ENCODE results near the gene RAB7A. TPM values are rescaled to one million over a fixed set of nuclear protein-coding genes. Genes with fewer than 3 reads are reported as not detected.
"Not testable (repeated sequence)": the region's sequence is repeated elsewhere in the genome, so short reads cannot be mapped to it uniquely, and the experiment has no call there.

Gene RAB7A
- total and polyA plus RNA-seq, 4 experiments from 2014 or later = 141 to 269 (median 168) TPM

DNA sequence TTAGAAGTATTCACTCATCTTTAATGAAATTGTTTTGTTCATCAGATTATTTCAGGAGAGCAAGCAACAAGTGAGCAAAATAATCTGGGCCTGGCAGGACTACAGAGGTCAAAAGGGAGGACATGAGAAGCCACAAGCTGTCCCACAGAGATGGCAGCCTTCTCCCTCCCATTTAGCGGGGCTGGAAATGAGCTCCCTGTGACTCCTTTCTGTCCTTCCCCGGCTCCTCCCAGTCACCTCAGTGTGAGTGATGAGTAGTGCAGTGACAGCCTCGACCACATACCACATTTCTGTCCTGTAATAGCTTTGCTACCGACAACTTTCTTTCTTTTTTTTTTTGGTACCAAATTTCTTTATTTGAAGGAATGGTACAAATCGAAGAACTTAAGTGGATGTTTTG is 38.0 kb downstream of the RAB7A start:
- Histone ChIP-seq H3K36me3 (ENCODE audit: insufficient read depth, low read length) (no peaks in the 10 kb centered on the region), H3K27me3 (ENCODE audit: insufficient read depth, low read length) (no peaks in the 10 kb centered on the region), H3K27ac (ENCODE audit: low read depth, low read length) (no peak overlapping the region), H3K4me3 (ENCODE audit: low read length in 2 of 2) (no peak overlapping the region), H3K9me3 (ENCODE audit: control insufficient read depth in 1 of 2, low read length in 2 of 2) (no peaks in the 10 kb centered on the region), H3K4me1 (ENCODE audit: insufficient read depth, low read length) (peaks cover 50% of the 10 kb centered on the region)
- H3K27me3 Mint-ChIP-seq = no peaks in the 10 kb centered on the region
- peak overlapping the region in 1 of 8 donors; percentile 26 for H3K4me3 Mint-ChIP-seq
- CTCF ChIA-PET (ENCODE audit: partially characterized antibody) = no interaction called here
- POLR2A ChIA-PET (ENCODE audit: partially characterized antibody) = no interaction called here
- peaks cover 16 to 23% of the 10 kb centered on the region in 2 donors for H3K36me3 Mint-ChIP-seq
- DNase-seq = no peak
- peak overlapping the region in 4 of 7 donors; percentile 7 to 67 (median 22) for H3K27ac Mint-ChIP-seq
- peaks cover 59 to 91% (median 76%) of the 10 kb centered on the region in 4 donors for H3K4me1 Mint-ChIP-seq
- H3K9me3 Mint-ChIP-seq = no peaks in the 10 kb centered on the region
- intact Hi-C loops (cut with micrococcal nuclease) = no loop called here

DNA sequence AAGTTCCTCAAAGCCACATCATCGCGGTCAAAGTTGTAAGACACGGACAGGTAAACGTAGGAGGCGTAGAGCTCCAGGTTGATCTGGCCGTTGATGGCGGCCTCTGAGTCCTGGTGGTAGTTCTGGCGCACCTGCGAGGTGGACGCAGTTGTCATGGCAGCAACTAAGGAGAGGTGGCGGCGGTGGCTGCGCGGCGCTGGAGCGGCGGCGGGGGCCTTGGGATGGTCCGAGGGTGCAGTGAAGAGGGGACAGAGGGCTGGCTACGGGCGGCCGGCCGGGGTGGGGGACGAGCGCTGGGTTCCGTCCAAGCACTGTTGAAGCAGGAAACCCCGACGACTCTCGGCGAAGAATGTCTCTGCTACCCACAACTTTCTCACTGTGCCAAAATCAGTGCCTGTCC is 38.9 kb downstream of the RAB7A start:
- H3K4me1 ChIP-seq (ENCODE audit: insufficient read depth, low read length) = peaks cover 55% of the 10 kb centered on the region
- H3K4me3 Mint-ChIP-seq = no peak overlapping the region
- no peak overlapping the region for H3K4me3 ChIP-seq (ENCODE audit: low read length in 2 of 2)
- H3K9me3 Mint-ChIP-seq = no peaks in the 10 kb centered on the region
- H3K27ac Mint-ChIP-seq = peak overlapping the region in 1 of 7 donors; percentile 50
- H3K36me3 Mint-ChIP-seq = peaks cover 16 to 23% of the 10 kb centered on the region in 2 donors
- no peaks in the 10 kb centered on the region for H3K27me3 Mint-ChIP-seq
- intact Hi-C loops (cut with micrococcal nuclease) = no loop called here
- no peaks in the 10 kb centered on the region for H3K27me3 ChIP-seq (ENCODE audit: insufficient read depth, low read length)
- H3K36me3 ChIP-seq (ENCODE audit: insufficient read depth, low read length) = no peaks in the 10 kb centered on the region
- ChIA-PET CTCF (ENCODE audit: partially characterized antibody) (no interaction called here), POLR2A (ENCODE audit: partially characterized antibody) (no interaction called here)
- no peaks in the 10 kb centered on the region for H3K9me3 ChIP-seq (ENCODE audit: control insufficient read depth in 1 of 2, low read length in 2 of 2)
- H3K27ac ChIP-seq (ENCODE audit: low read depth, low read length) = no peak overlapping the region
- no peak for DNase-seq
- H3K4me1 Mint-ChIP-seq = peaks cover 59 to 91% (median 76%) of the 10 kb centered on the region in 4 donors

DNA sequence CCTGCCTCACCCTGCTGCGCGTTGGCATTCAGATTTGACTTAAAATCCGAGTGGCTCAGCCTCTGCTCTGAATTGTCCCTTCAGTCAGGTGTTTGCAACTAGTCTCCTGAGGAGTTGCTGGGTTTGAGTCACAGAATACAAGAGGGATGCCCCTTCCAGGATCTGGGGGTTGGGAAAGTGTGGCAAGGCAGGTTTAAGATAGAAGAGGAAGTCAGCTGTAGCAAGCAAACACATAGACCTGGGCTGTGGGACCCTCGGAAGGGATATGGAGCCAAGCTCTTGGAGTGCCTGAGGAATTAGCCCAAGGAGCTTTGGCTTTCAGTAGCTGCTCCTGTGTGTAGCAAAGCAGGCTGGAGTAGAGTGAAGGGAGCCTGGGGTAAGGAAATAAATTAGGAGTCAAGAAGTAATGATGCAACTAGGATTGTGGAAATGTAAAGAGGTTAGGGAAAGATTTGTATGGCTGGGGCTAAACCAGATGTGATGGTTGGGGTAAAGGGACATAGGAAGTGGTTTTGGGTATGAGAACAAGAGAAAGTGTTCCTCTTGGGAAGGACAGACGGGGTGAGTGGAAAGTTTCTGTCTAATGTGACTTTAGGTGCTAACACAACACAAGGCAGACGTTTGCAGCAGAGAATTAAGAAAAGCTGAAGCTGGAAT is 41.2 kb downstream of the RAB7A start:
- peaks cover 54% of the 10 kb centered on the region for H3K4me1 ChIP-seq (ENCODE audit: insufficient read depth, low read length)
- DNase-seq = no peak
- ChIA-PET CTCF (ENCODE audit: partially characterized antibody) (interaction anchor here (2.4 to 3.0 kb wide), 2 partner anchors 28 to 87 kb away, joined by 10 read pairs; no protein-coding TSS in a partner anchor), POLR2A (ENCODE audit: partially characterized antibody) (interaction anchor here (1.2 kb wide), 1 partner anchor 20 kb away, joined by 3 read pairs; no protein-coding TSS in a partner anchor)
- H3K27ac Mint-ChIP-seq = peak overlapping the region in 5 of 7 donors; percentile 9 to 72 (median 18)
- no peak overlapping the region for H3K4me3 ChIP-seq (ENCODE audit: low read length in 2 of 2)
- H3K27me3 ChIP-seq (ENCODE audit: insufficient read depth, low read length) = no peaks in the 10 kb centered on the region
- peaks cover 58 to 96% (median 74%) of the 10 kb centered on the region in 4 donors for H3K4me1 Mint-ChIP-seq
- H3K9me3 Mint-ChIP-seq = no peaks in the 10 kb centered on the region
- H3K27ac ChIP-seq (ENCODE audit: low read depth, low read length) = no peak overlapping the region
- H3K4me3 Mint-ChIP-seq = peak overlapping the region in 5 of 8 donors; percentile 16 to 69 (median 57)
- H3K36me3 Mint-ChIP-seq = peaks cover 18 to 31% of the 10 kb centered on the region in 2 donors
- H3K36me3 ChIP-seq (ENCODE audit: insufficient read depth, low read length) = no peaks in the 10 kb centered on the region
- H3K9me3 ChIP-seq (ENCODE audit: control insufficient read depth in 1 of 2, low read length in 2 of 2) = no peaks in the 10 kb centered on the region
- no peaks in the 10 kb centered on the region for H3K27me3 Mint-ChIP-seq
- intact Hi-C loops (cut with micrococcal nuclease) = no loop called here

DNA sequence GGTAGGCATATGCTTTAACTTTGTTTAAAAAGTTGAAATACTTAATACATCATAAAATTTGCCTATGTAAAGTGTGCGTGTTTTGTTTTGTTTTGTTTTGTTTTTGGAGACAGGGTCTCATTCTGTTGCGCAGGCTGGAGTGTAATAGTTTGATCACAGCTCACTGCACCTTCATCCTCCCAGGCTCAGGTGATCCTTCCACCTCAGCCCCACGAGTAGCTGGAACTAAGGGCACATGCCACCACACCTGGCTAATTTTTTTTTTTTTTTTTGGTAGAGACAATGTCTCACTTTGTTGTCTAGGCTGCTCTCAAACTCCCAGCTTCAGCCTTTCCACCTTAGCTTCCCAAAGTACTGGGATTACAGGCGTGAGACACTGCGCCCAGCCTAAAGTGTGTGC is 42.5 kb downstream of the RAB7A start:
- ChIA-PET POLR2A (ENCODE audit: partially characterized antibody) (no interaction called here), CTCF (ENCODE audit: partially characterized antibody) (interaction anchor here (0.7 to 3.0 kb wide), 5 partner anchors 10 to 115 kb away, joined by 3 to 10 read pairs (median 4); no protein-coding TSS in a partner anchor)
- Mint-ChIP-seq H3K27me3 (no peaks in the 10 kb centered on the region), H3K9me3 (no peaks in the 10 kb centered on the region), H3K27ac (peak overlapping the region in 6 of 7 donors; percentile 2 to 84 (median 60)), H3K4me1 (peaks cover 56 to 92% (median 71%) of the 10 kb centered on the region in 4 donors), H3K36me3 (peaks cover 19 to 36% of the 10 kb centered on the region in 2 donors), H3K4me3 (peak overlapping the region in 4 of 8 donors; percentile 0 to 23 (median 18))
- intact Hi-C loops (cut with micrococcal nuclease) = no loop called here
- Histone ChIP-seq H3K36me3 (ENCODE audit: insufficient read depth, low read length) (no peaks in the 10 kb centered on the region), H3K4me1 (ENCODE audit: insufficient read depth, low read length) (peaks cover 54% of the 10 kb centered on the region), H3K9me3 (ENCODE audit: control insufficient read depth in 1 of 2, low read length in 2 of 2) (no peaks in the 10 kb centered on the region), H3K27me3 (ENCODE audit: insufficient read depth, low read length) (no peaks in the 10 kb centered on the region), H3K27ac (ENCODE audit: low read depth, low read length) (no peak overlapping the region), H3K4me3 (ENCODE audit: low read length in 2 of 2) (no peak overlapping the region)
- DNase-seq = no peak

DNA sequence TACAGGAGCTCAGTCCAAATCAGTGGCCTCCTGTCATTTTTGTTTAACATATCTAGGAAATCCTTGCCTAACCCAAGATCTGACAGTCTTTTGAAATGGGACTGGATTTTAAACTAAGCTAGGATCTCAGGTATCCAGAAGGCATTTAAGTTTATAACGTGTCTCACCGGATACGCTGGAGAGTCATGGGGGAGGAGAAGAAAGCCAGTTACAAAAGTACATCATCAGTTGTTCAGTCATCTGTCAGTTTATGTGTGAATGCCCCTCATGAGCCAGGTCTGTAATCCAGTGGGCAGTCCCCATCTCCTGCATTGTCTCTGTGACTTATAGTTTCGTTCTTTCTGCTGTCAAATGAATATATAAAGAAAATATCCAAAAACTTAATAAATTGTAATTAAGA is 44.4 kb downstream of the RAB7A start:
- Histone ChIP-seq H3K36me3 (ENCODE audit: insufficient read depth, low read length) (no peaks in the 10 kb centered on the region), H3K4me1 (ENCODE audit: insufficient read depth, low read length) (peaks cover 60% of the 10 kb centered on the region), H3K9me3 (ENCODE audit: control insufficient read depth in 1 of 2, low read length in 2 of 2) (no peaks in the 10 kb centered on the region), H3K27ac (ENCODE audit: low read depth, low read length) (no peak overlapping the region), H3K27me3 (ENCODE audit: insufficient read depth, low read length) (no peaks in the 10 kb centered on the region), H3K4me3 (ENCODE audit: low read length in 2 of 2) (no peak overlapping the region)
- intact Hi-C loops (cut with micrococcal nuclease) = no loop called here
- H3K27ac Mint-ChIP-seq = peak overlapping the region in 2 of 7 donors; percentile 39 to 69
- H3K4me3 Mint-ChIP-seq = peak overlapping the region in 1 of 8 donors; percentile 8
- ChIA-PET POLR2A (ENCODE audit: partially characterized antibody) (interaction anchor here (0.5 to 1.0 kb wide), 2 partner anchors 90 to 140 kb away, joined by 3 read pairs; no protein-coding TSS in a partner anchor), CTCF (ENCODE audit: partially characterized antibody) (interaction anchor here (1.0 kb wide), 1 partner anchor 90 kb away, joined by 4 read pairs; no protein-coding TSS in a partner anchor)
- no peaks in the 10 kb centered on the region for H3K27me3 Mint-ChIP-seq
- no peak for DNase-seq
- H3K9me3 Mint-ChIP-seq = no peaks in the 10 kb centered on the region
- peaks cover 51 to 83% (median 69%) of the 10 kb centered on the region in 4 donors for H3K4me1 Mint-ChIP-seq
- peaks cover 6 to 25% of the 10 kb centered on the region in 2 donors for H3K36me3 Mint-ChIP-seq

DNA sequence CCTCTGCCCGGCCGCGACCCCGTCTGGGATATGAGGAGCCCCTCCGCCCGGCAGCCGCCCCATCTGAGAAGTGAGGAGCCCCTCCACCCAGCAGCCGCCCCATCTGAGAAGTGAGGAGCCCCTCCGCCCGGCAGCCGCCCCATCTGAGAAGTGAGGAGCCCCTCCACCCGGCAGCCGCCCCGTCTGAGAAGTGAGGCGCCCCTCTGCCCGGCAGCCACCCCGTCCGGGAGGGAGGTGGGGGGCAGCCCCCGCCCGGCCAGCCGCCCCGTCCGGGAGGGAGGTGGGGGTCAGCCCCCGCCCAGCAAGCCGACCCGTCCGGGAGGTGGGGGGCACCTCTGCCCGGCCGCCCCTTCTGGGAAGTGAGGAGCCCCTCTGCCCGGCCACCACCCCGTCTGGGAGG is 47.2 kb downstream of the RAB7A start:
- DNase-seq; H3K27ac Mint-ChIP-seq; H3K4me3 Mint-ChIP-seq; POLR2A ChIA-PET (ENCODE audit: partially characterized antibody); H3K27me3 Mint-ChIP-seq; H3K36me3 ChIP-seq (ENCODE audit: insufficient read depth, low read length); H3K9me3 ChIP-seq (ENCODE audit: control insufficient read depth in 1 of 2, low read length in 2 of 2); CTCF ChIA-PET (ENCODE audit: partially characterized antibody); H3K4me3 ChIP-seq (ENCODE audit: low read length in 2 of 2); intact Hi-C loops (cut with micrococcal nuclease); H3K27ac ChIP-seq (ENCODE audit: low read depth, low read length); H3K27me3 ChIP-seq (ENCODE audit: insufficient read depth, low read length); H3K9me3 Mint-ChIP-seq: not testable (repeated sequence)
- Mint-ChIP-seq H3K4me1 (peaks cover 50 to 83% (median 64%) of the 10 kb centered on the region in 4 donors), H3K36me3 (peaks cover 9 to 22% of the 10 kb centered on the region in 2 donors)
- peaks cover 61% of the 10 kb centered on the region for H3K4me1 ChIP-seq (ENCODE audit: insufficient read depth, low read length)

DNA sequence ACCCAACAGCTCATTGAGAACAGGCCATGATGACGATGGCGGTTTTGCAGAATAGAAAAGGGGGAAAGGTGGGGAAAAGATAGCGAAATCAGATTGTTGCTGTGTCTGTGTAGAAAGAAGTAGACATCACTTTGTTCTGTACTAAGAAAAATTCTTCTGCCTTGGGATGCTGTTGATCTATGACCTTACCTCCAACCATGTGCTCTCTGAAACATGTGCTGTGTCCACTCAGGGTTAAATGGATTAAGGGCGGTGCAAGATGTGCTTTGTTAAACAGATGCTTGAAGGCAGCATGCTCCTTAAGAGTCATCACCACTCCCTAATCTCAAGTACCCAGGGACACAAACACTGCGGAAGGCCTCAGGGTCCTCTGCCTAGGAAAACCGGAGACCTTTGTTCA is 47.6 kb downstream of the RAB7A start:
- H3K9me3 ChIP-seq (ENCODE audit: control insufficient read depth in 1 of 2, low read length in 2 of 2); H3K27ac ChIP-seq (ENCODE audit: low read depth, low read length); H3K27me3 Mint-ChIP-seq; POLR2A ChIA-PET (ENCODE audit: partially characterized antibody); H3K27me3 ChIP-seq (ENCODE audit: insufficient read depth, low read length); H3K27ac Mint-ChIP-seq; intact Hi-C loops (cut with micrococcal nuclease); CTCF ChIA-PET (ENCODE audit: partially characterized antibody); DNase-seq; H3K36me3 ChIP-seq (ENCODE audit: insufficient read depth, low read length); H3K4me3 ChIP-seq (ENCODE audit: low read length in 2 of 2); H3K9me3 Mint-ChIP-seq: not testable (repeated sequence)
- Mint-ChIP-seq H3K4me1 (peaks cover 48 to 83% (median 65%) of the 10 kb centered on the region in 4 donors), H3K4me3 (peak overlapping the region in 1 of 8 donors; percentile 34), H3K36me3 (peaks cover 9 to 22% of the 10 kb centered on the region in 2 donors)
- peaks cover 59% of the 10 kb centered on the region for H3K4me1 ChIP-seq (ENCODE audit: insufficient read depth, low read length)

Measured in CD4-positive, alpha-beta memory T cell (primary cell).